ENCODE measurements around the gene NEU3. TPM values are rescaled to one million over a fixed set of nuclear protein-coding genes. Genes with fewer than 3 reads are reported as not detected.

Gene NEU3
- total RNA-seq, 2 experiments from 2014 or later: 44.8 to 56.3 TPM

DNA sequence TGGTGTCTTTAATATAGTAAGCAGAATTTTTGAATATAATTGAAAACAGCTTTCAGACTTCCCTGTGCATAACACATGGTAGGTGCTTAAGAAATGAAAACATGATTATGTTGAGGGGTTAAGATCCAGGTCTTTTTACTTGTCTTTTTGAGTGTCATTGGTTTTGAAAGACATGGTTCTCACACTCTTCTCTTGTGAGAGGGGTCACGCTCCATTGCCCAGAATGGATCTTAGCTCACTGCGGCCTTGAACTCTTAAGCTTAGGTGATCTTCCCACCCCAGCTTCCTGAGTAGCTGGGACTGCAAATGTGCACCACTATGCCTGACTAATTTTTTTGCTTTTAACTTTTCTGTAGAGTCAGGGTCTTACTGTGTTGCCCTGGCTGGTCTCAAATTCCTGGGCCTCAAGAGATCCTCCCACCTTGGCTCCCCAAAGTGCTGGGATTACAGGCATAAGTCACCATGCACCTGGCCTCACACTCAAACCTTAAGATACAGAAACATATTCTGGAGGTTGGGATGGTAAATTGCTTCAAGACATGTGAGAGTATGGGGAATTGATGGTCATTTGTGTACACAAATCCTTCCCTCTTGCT, 38.3 kb upstream of the NEU3 start:
- H3K27ac ChIP-seq (ENCODE audit: low read depth, low read length, poor library complexity, severe bottlenecking): peak overlapping the region; percentile 74
- TF ChIP-seq EZH2phosphoT487 (IDR thresholded peaks at IDR 0.05; ENCODE audit: borderline replicate concordance, low read depth, low read length): no peak
- TF ChIP-seq, protein P1, sequence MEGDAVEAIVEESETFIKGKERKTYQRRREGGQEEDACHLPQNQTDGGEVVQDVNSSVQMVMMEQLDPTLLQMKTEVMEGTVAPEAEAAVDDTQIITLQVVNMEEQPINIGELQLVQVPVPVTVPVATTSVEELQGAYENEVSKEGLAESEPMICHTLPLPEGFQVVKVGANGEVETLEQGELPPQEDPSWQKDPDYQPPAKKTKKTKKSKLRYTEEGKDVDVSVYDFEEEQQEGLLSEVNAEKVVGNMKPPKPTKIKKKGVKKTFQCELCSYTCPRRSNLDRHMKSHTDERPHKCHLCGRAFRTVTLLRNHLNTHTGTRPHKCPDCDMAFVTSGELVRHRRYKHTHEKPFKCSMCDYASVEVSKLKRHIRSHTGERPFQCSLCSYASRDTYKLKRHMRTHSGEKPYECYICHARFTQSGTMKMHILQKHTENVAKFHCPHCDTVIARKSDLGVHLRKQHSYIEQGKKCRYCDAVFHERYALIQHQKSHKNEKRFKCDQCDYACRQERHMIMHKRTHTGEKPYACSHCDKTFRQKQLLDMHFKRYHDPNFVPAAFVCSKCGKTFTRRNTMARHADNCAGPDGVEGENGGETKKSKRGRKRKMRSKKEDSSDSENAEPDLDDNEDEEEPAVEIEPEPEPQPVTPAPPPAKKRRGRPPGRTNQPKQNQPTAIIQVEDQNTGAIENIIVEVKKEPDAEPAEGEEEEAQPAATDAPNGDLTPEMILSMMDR (conservative IDR thresholded peaks at IDR 0.05; ENCODE audit: low read length): no peak
- H2AFZ ChIP-seq (ENCODE audit: low read length): no peak overlapping the region
- intact Hi-C loops (cut with micrococcal nuclease; ENCODE audit: unreplicated experiment): no loop called here
- H3K9me2 ChIP-seq (ENCODE audit: insufficient read depth, low read length): no peaks in the 10 kb centered on the region
- peaks cover 44% of the 10 kb centered on the region for H3K4me1 ChIP-seq (ENCODE audit: insufficient read depth, low read length, poor library complexity, severe bottlenecking)
- no TSS peak for BruUV-seq (replicated peaks)
- peak overlapping the region; percentile 91 for H3K4me3 ChIP-seq (ENCODE audit: low read depth, low read length, poor library complexity, severe bottlenecking)
- H3K79me2 ChIP-seq (ENCODE audit: insufficient read depth, low read depth, low read length): peaks cover 79% of the 10 kb centered on the region
- H3K9me3 ChIP-seq (ENCODE audit: low read length): no peaks in the 10 kb centered on the region; the same call in 1 of the 2 replicates
- H3K4me2 ChIP-seq (ENCODE audit: low read length): peak overlapping the region; percentile 86
- peaks cover 55% of the 10 kb centered on the region for H3K36me3 ChIP-seq (ENCODE audit: insufficient read depth, low read length)
- peak; percentile 63 for DNase-seq (ENCODE audit: low spot score)
- POLR2A ChIA-PET: interaction anchor here (1.1 to 3.5 kb wide), 3 partner anchors 12 to 38 kb away, joined by 3 to 15 read pairs (median 3); partner anchors contain the start of gene NEU3
- CTCF ChIA-PET (ENCODE audit: unreplicated experiment): no interaction called here
- peaks cover 23% of the 10 kb centered on the region for H4K20me1 ChIP-seq (ENCODE audit: insufficient read depth, low read length)

DNA sequence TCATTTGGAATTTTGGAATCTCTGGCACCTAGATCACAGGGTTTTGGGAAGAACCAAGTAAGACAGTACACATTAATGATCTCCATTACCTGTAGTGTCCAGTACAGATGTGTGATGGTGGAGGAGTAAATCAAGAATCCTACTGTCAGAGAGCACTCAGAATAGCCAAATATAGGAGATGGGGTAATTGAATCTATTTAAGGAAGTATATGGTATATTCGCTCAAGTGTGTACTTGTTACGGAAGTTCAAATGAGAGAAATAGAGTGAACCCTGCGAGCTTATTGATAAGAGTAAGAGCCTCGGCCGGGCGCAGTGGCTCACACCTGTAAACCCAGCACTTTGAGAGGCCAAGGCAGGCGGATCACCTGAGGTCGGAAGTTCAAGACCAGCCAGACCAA, 37.5 kb upstream of the NEU3 start:
- intact Hi-C loops (cut with micrococcal nuclease; ENCODE audit: unreplicated experiment): no loop called here
- peaks cover 23% of the 10 kb centered on the region for H4K20me1 ChIP-seq (ENCODE audit: insufficient read depth, low read length)
- H3K36me3 ChIP-seq (ENCODE audit: insufficient read depth, low read length): peaks cover 58% of the 10 kb centered on the region
- no peak overlapping the region for H2AFZ ChIP-seq (ENCODE audit: low read length)
- H3K4me2 ChIP-seq (ENCODE audit: low read length): peak overlapping the region; percentile 86
- peak overlapping the region; percentile 91 for H3K4me3 ChIP-seq (ENCODE audit: low read depth, low read length, poor library complexity, severe bottlenecking)
- no peaks in the 10 kb centered on the region; the same call in 1 of the 2 replicates for H3K9me3 ChIP-seq (ENCODE audit: low read length)
- peaks cover 87% of the 10 kb centered on the region for H3K79me2 ChIP-seq (ENCODE audit: insufficient read depth, low read depth, low read length)
- ChIA-PET CTCF (ENCODE audit: unreplicated experiment) (no interaction called here), POLR2A (interaction anchor here (1.1 to 3.5 kb wide), 3 partner anchors 11 to 37 kb away, joined by 3 to 15 read pairs (median 3); partner anchors contain the start of gene NEU3)
- peak overlapping the region; percentile 74 for H3K27ac ChIP-seq (ENCODE audit: low read depth, low read length, poor library complexity, severe bottlenecking)
- TF ChIP-seq EZH2phosphoT487 (IDR thresholded peaks at IDR 0.05; ENCODE audit: borderline replicate concordance, low read depth, low read length): no peak
- TF ChIP-seq, protein P1 (conservative IDR thresholded peaks at IDR 0.05; ENCODE audit: low read length): no peak
- DNase-seq (ENCODE audit: low spot score): peak; percentile 25
- H3K4me1 ChIP-seq (ENCODE audit: insufficient read depth, low read length, poor library complexity, severe bottlenecking): peaks cover 44% of the 10 kb centered on the region
- H3K9me2 ChIP-seq (ENCODE audit: insufficient read depth, low read length): no peaks in the 10 kb centered on the region
- no TSS peak for BruUV-seq (replicated peaks)

DNA sequence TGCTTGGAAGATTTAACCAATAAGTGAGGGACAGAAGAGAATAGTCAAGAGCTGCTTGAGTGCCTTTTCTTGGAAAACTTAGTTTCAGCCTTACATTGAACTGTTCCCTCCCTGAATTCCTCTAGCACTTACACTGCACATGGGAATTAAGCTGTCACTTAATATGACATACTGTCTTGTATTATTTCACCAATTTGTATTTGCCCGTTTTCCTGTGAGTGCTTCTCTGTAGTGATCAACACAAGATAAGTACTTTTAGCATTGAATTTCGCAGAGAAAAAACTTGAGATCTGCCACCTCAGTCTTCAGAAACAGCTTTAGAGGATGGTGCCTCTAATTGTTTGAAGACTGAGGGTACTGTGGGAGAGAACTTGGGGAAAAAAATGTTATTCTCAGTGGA, 36.0 kb upstream of the NEU3 start:
- intact Hi-C loops (cut with micrococcal nuclease; ENCODE audit: unreplicated experiment): no loop called here
- Histone ChIP-seq H2AFZ (ENCODE audit: low read length) (no peak overlapping the region), H3K4me3 (ENCODE audit: low read depth, low read length, poor library complexity, severe bottlenecking) (no peak overlapping the region), H3K36me3 (ENCODE audit: insufficient read depth, low read length) (peaks cover 66% of the 10 kb centered on the region), H3K4me2 (ENCODE audit: low read length) (peak overlapping the region; percentile 50), H3K79me2 (ENCODE audit: insufficient read depth, low read depth, low read length) (peaks cover 97% of the 10 kb centered on the region), H3K4me1 (ENCODE audit: insufficient read depth, low read length, poor library complexity, severe bottlenecking) (peaks cover 43% of the 10 kb centered on the region), H3K9me2 (ENCODE audit: insufficient read depth, low read length) (no peaks in the 10 kb centered on the region), H3K9me3 (ENCODE audit: low read length) (no peaks in the 10 kb centered on the region; the same call in 1 of the 2 replicates), H3K27ac (ENCODE audit: low read depth, low read length, poor library complexity, severe bottlenecking) (no peak overlapping the region), H4K20me1 (ENCODE audit: insufficient read depth, low read length) (peaks cover 23% of the 10 kb centered on the region)
- DNase-seq (ENCODE audit: low spot score): no peak
- POLR2A ChIA-PET: interaction anchor here (0.7 to 2.7 kb wide), 5 partner anchors 9 to 99 kb away, joined by 3 to 21 read pairs (median 4); partner anchors contain the start of gene NEU3
- TF ChIP-seq, protein P1 (conservative IDR thresholded peaks at IDR 0.05; ENCODE audit: low read length): no peak
- no peak for TF ChIP-seq EZH2phosphoT487 (IDR thresholded peaks at IDR 0.05; ENCODE audit: borderline replicate concordance, low read depth, low read length)
- CTCF ChIA-PET (ENCODE audit: unreplicated experiment): no interaction called here
- BruUV-seq (replicated peaks): no TSS peak

All from OCI-LY7 (cell line).